ENCODE data around the gene UPF1.

The UPF1 gene

GRCh38 chr19:18831524-18832305, at the start of gene UPF1:
TSS of gene UPF1 (plus strand) at chr19:18831959. CDS start at chr19:18832210, 251 bp downstream.
- peak; percentile 92 for DNase-seq

- DNase-seq = no peak
Measured at GRCh38 chr19:18782559-18783225, 49.1 kb upstream of the UPF1 start.

- DNase-seq = no peak
Measured at GRCh38 chr19:18783958-18784785, 47.6 kb upstream of the UPF1 start.

GRCh38 chr19:18784786-18785120, 47.0 kb upstream of the UPF1 start:
- no peak for DNase-seq

- DNase-seq = peak; percentile 49
Measured at GRCh38 chr19:18785179-18786124, 46.3 kb upstream of the UPF1 start.

- no peak for DNase-seq
Measured at GRCh38 chr19:18788529-18789421, 43.0 kb upstream of the UPF1 start.

GRCh38 chr19:18789422-18789869, 42.3 kb upstream of the UPF1 start:
- no peak for DNase-seq

- no peak for DNase-seq
Measured at GRCh38 chr19:18789883-18790565, 41.7 kb upstream of the UPF1 start.

- DNase-seq = no peak
Measured at GRCh38 chr19:18790566-18791314, 41.0 kb upstream of the UPF1 start, which contains the start of gene COMP. TSS of gene COMP (minus strand) at chr19:18791305. CDS start at chr19:18791269, 36 bp downstream.

GRCh38 chr19:18791315-18791678, 40.5 kb upstream of the UPF1 start:
- DNase-seq = no peak

GRCh38 chr19:18792661-18793060, 39.1 kb upstream of the UPF1 start:
- DNase-seq = no peak

GRCh38 chr19:18793144-18794028, 38.4 kb upstream of the UPF1 start:
- no peak for DNase-seq

- no peak for DNase-seq
Measured at GRCh38 chr19:18794029-18794313, 37.8 kb upstream of the UPF1 start.

GRCh38 chr19:18794692-18795091, 37.1 kb upstream of the UPF1 start:
- DNase-seq = no peak

- no peak for DNase-seq
Measured at GRCh38 chr19:18795540-18795939, 36.2 kb upstream of the UPF1 start.

- DNase-seq = no peak
Measured at GRCh38 chr19:18796239-18796638, 35.5 kb upstream of the UPF1 start.

- DNase-seq = no peak
Measured at GRCh38 chr19:18798384-18799352, 33.1 kb upstream of the UPF1 start.
